ENCODE measurements around the gene GNA14.

- no peak for TF ChIP-seq CTCF (IDR thresholded peaks at IDR 0.05)
- no peak for TF ChIP-seq POLR2A (IDR thresholded peaks at IDR 0.05)
Observed at GRCh38 chr9:77427256-77427927, 220.7 kb downstream of the GNA14 start.

Data from Peyer's patch (tissue), 4 donors.